ENCODE results near the gene ALCAM.

DNA sequence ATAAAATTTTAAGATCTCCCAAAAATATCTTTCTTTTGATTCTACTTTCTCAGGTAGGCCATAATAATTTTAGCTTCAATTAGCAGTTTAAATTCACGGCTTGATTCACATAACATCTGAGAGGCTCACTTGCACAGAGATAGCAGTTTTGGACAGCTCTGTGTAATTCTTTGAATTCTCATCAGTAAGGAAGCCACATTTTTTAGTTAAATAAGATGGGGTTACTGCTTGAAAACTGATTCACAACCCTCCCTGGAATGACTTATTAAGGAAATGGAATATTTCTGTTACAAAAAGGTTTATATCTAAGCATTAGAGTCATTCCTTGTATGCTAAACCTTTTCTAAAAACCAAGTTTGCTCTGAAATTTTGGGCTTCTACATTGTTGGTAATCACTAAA is 212.7 kb downstream of the ALCAM start:
- TF ChIP-seq, protein P1, sequence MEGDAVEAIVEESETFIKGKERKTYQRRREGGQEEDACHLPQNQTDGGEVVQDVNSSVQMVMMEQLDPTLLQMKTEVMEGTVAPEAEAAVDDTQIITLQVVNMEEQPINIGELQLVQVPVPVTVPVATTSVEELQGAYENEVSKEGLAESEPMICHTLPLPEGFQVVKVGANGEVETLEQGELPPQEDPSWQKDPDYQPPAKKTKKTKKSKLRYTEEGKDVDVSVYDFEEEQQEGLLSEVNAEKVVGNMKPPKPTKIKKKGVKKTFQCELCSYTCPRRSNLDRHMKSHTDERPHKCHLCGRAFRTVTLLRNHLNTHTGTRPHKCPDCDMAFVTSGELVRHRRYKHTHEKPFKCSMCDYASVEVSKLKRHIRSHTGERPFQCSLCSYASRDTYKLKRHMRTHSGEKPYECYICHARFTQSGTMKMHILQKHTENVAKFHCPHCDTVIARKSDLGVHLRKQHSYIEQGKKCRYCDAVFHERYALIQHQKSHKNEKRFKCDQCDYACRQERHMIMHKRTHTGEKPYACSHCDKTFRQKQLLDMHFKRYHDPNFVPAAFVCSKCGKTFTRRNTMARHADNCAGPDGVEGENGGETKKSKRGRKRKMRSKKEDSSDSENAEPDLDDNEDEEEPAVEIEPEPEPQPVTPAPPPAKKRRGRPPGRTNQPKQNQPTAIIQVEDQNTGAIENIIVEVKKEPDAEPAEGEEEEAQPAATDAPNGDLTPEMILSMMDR (conservative IDR thresholded peaks at IDR 0.05): no peak
- no peak for TF ChIP-seq ZFX (IDR thresholded peaks at IDR 0.05)
